ENCODE data around the gene PSMG3. TPM values are rescaled to one million over a fixed set of nuclear protein-coding genes. Genes with fewer than 3 reads are reported as not detected.

The PSMG3 gene
- total RNA-seq, 1 experiment from 2014 or later = 63.0 TPM

- Mint-ChIP-seq H3K27me3 (ENCODE audit: low read depth) (no peaks in the 10 kb centered on the region), H3K36me3 (ENCODE audit: insufficient read depth in 1 of 3, low read depth in 3 of 3) (peaks cover 3 to 15% (median 6%) of the 10 kb centered on the region in 3 experiments; a peak in 4 of 7 replicates), H3K9me3 (no peaks in the 10 kb centered on the region), H3K4me3 (no peak overlapping the region), H3K4me1 (peaks cover 11 to 13% of the 10 kb centered on the region in 2 experiments), H3K27ac (no peak overlapping the region)
- no peak overlapping the region for H2BK5ac ChIP-seq (ENCODE audit: insufficient read length, low read length)
- H3K9ac ChIP-seq (ENCODE audit: extremely low read depth, insufficient read length, low read length) = no peak overlapping the region
- no peak overlapping the region for H4K91ac ChIP-seq (ENCODE audit: insufficient read length, low read depth, low read length)
- no peaks in the 10 kb centered on the region for H3K27me3 ChIP-seq (ENCODE audit: insufficient read depth, low read length)
- H2BK12ac ChIP-seq (ENCODE audit: insufficient read length, low read depth, low read length) = no peak overlapping the region
- H3K79me2 ChIP-seq (ENCODE audit: insufficient read depth, low read length) = no peaks in the 10 kb centered on the region; the same call in 1 of the 2 replicates
- no CpG with 5 or more reads among the region's 36 CpGs for WGBS (ENCODE audit: extremely low coverage, insufficient read length, low lambda C conversion rate)
- no peak overlapping the region for H3K4me2 ChIP-seq (ENCODE audit: insufficient read depth, insufficient read length, low read length)
- no peaks in the 10 kb centered on the region for H3K23me2 ChIP-seq (ENCODE audit: insufficient read length, low read depth, low read length, poor library complexity, severe bottlenecking)
- no peak overlapping the region for H2BK20ac ChIP-seq (ENCODE audit: low read depth, low read length, poor library complexity, severe bottlenecking)
- no peak overlapping the region for H2BK15ac ChIP-seq (ENCODE audit: low read depth, low read length)
- H3K18ac ChIP-seq (ENCODE audit: insufficient read length, low read depth, low read length) = no peak overlapping the region
- no peaks in the 10 kb centered on the region for H3K9me3 ChIP-seq (ENCODE audit: control insufficient read depth, low read depth, low read length)
- no peak overlapping the region for H2BK120ac ChIP-seq (ENCODE audit: low read depth, low read length, poor library complexity, severe bottlenecking)
- H4K8ac ChIP-seq (replicated peaks; ENCODE audit: insufficient read length, low read depth, low read length) = no peak overlapping the region
- H3K4me1 ChIP-seq (ENCODE audit: insufficient read depth, low read length) = no peaks in the 10 kb centered on the region
- no peak overlapping the region for H2AFZ ChIP-seq (ENCODE audit: low read length)
- no peak overlapping the region for H3K56ac ChIP-seq (ENCODE audit: insufficient read length, low read depth, low read length)
- H3K27ac ChIP-seq (ENCODE audit: insufficient read length, low read depth, low read length) = no peak overlapping the region
- no peak for TF ChIP-seq CTCF (conservative IDR thresholded peaks at IDR 0.05)
- H4K5ac ChIP-seq (ENCODE audit: insufficient read length, low read depth, low read length) = no peak overlapping the region
- no peak overlapping the region for H3K4ac ChIP-seq (ENCODE audit: low read depth, low read length)
- H3K23ac ChIP-seq (ENCODE audit: insufficient read length, low read depth, low read length) = no peak overlapping the region
- peak; percentile 27 for DNase-seq
- no peaks in the 10 kb centered on the region for H3K79me1 ChIP-seq (ENCODE audit: insufficient read depth, low read depth, low read length, poor library complexity, severe bottlenecking)
- no peak overlapping the region for H3T11ph ChIP-seq (ENCODE audit: low read length)
- no peaks in the 10 kb centered on the region for H4K20me1 ChIP-seq (ENCODE audit: control insufficient read depth, insufficient read depth, insufficient read length)
- H2AK5ac ChIP-seq (ENCODE audit: insufficient read length, low read length) = no peak overlapping the region
- H3K14ac ChIP-seq (ENCODE audit: insufficient read depth, low read length) = no peak overlapping the region; the same call in 1 of the 2 replicates
Observed at GRCh38 chr7:1539181-1539881, 30.5 kb downstream of the PSMG3 start.

Measured in H9 (cell line).